Mesothelial cell of epicardium (in vitro differentiated cells): Measurements from ENCODE around the gene CEBPE. TPM values are rescaled to one million over a fixed set of nuclear protein-coding genes. Genes with fewer than 3 reads are reported as not detected.

Experiments
- DNase-seq, 2 experiments: peaks; one replicate each; pipeline ENCODE4 v3.0.0; 2021; ENCODE audit warnings: low spot score in 2 of 2; ENCODE audit not compliant: unreplicated experiment in 2 of 2
- H3K27ac Mint-ChIP-seq: 2 replicates; pipeline ENCODE4 v1.8.0; 2021; ENCODE audit warnings: mixed read lengths
- H3K27me3 Mint-ChIP-seq: 2 replicates; pipeline ENCODE4 v1.8.0; 2021; ENCODE audit warnings: low read depth, mixed read lengths
- H3K36me3 Mint-ChIP-seq: 2 replicates; pipeline ENCODE4 v1.8.0; 2021; ENCODE audit warnings: mixed read lengths
- H3K4me1 Mint-ChIP-seq: 2 replicates; pipeline ENCODE4 v1.8.0; 2021; ENCODE audit warnings: mixed read lengths
- H3K4me3 Mint-ChIP-seq: 2 replicates; pipeline ENCODE4 v1.8.0; 2021; ENCODE audit warnings: mild to moderate bottlenecking, moderate library complexity, mixed read lengths
- H3K9me3 Mint-ChIP-seq: 2 replicates; pipeline ENCODE4 v1.8.0; 2021; ENCODE audit warnings: mixed read lengths
- CTCF ChIP-seq: fragments of 200-600 bp; sonication (generic); IDR thresholded peaks from one replicate; pipeline ENCODE4 v1.5.0; 2021; ENCODE audit warnings: antibody characterized with exemption; ENCODE audit not compliant: unreplicated experiment
- total RNA-seq: library from RNA; stranded (reverse); gene quantifications from 3 replicates; pipeline ENCODE4 v1.2.1, GENCODE V29; 2021

CEBPE gene
- total RNA-seq, 1 donor from 2014 or later = not detected

- no peak overlapping the region for H3K4me3 Mint-ChIP-seq
- no peak for DNase-seq
- H3K36me3 Mint-ChIP-seq = peaks cover 35% of the 10 kb centered on the region
- no peak overlapping the region for H3K27ac Mint-ChIP-seq
- peak; percentile 63 for TF ChIP-seq CTCF
- H3K9me3 Mint-ChIP-seq = no peaks in the 10 kb centered on the region
- H3K27me3 Mint-ChIP-seq = no peaks in the 10 kb centered on the region
- H3K4me1 Mint-ChIP-seq = peaks cover 10% of the 10 kb centered on the region
These were observed 42.2 kb downstream of the CEBPE start for GRCh38 chr14:23076785-23077408.

DNA sequence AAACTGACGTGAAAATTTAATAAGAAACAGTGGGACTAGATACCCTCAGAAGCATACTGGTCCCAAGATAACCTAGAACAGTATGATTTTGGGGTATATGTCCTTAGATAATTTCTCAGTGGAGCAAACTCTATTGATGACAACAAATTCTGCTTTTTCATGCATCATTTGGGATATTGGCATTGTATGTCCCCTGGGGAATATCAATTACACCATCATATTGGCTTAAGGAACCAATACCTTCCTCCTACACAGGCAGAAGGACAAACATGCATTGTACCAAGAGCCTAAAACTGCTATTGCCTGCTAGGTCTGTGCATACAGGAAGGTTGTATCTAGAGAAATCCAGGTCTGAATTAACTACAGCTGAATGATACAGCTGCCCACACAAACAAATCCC, 44.1 kb downstream of the CEBPE start:
- no peak overlapping the region for H3K27ac Mint-ChIP-seq
- no peaks in the 10 kb centered on the region for H3K9me3 Mint-ChIP-seq
- H3K4me3 Mint-ChIP-seq = no peak overlapping the region
- H3K27me3 Mint-ChIP-seq = no peaks in the 10 kb centered on the region
- no peak for TF ChIP-seq CTCF
- peaks cover 23% of the 10 kb centered on the region for H3K4me1 Mint-ChIP-seq
- no peak for DNase-seq
- H3K36me3 Mint-ChIP-seq = peaks cover 26% of the 10 kb centered on the region

DNA sequence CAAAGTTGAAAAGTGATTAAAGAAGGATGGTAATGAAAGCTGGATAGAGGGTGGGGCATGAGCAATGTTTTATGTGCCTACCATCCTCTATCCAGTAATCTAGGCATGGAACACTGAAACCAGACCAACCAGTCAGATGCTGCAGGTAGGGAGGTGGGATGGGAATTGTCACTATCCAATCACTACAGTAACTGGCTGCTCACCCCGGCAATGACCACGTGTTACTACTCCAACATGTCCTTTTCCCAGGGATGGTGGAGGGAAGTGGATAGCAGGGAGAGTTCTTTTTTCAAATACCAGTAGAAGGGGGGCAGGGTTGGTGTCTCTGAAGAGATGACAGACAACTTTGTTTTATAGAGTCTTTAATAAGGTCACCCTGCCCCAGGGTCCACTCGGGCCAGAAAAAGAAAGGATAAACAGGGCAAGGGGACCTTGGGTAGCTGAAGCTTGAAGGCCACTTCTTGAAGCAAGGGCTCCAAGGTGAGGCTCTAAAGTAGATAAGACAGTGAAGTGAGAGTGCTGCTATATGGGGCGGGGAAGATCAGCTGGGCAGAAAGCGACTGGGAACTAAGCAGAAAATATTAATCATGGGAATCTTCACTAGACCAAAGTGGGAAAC, 47.0 kb downstream of the CEBPE start:
- Mint-ChIP-seq H3K27me3 (no peaks in the 10 kb centered on the region), H3K36me3 (peaks cover 12% of the 10 kb centered on the region)
- DNase-seq = no peak

DNA sequence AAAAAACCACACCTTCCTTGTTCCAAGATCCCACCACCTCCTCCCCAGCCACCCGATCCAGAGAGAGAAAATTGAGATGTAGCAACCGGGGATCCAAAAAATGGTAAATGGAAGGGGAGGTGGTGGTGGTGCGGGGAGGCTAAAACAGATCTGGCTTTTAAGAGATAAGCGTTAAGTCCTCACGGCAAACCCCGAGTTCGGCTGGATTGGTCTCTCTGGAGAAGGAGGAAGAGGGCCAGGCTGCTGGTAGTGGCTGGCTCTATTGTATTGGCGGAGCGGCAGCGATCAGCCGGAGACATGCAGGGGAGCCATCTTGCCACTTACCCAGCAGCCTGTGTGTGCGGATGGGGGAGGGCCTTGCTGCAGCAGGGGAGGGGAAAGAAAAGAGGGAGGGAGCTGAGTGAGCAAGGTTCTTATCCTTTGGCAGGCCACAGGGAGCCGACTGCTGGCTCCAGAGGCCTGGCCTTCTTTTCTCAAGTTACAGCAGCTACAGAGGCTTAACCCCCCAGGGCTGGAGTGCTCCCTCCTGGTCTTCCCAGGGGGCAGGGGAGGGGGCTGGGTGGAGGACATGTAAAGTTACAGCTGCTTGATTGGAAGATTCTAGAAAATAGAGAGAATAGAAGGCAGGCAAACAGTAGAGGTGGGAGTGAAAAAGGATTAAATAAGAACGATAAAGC, 47.7 kb downstream of the CEBPE start:
- Mint-ChIP-seq H3K36me3 (peaks cover 12% of the 10 kb centered on the region), H3K4me1 (peaks cover 39% of the 10 kb centered on the region)

More for the DNA sequence above, 47.0 kb downstream of the CEBPE start:
- H3K9me3 Mint-ChIP-seq = no peaks in the 10 kb centered on the region
- no peak for TF ChIP-seq CTCF
- H3K27ac Mint-ChIP-seq = peak overlapping the region; percentile 93
- H3K4me1 Mint-ChIP-seq = peaks cover 39% of the 10 kb centered on the region
- H3K4me3 Mint-ChIP-seq = peak overlapping the region; percentile 93

More for the DNA sequence above, 47.7 kb downstream of the CEBPE start:
- peak in 1 of 2 experiments; percentile 76 for DNase-seq
- TF ChIP-seq CTCF = no peak
- Mint-ChIP-seq H3K27ac (peak overlapping the region; percentile 93), H3K9me3 (no peaks in the 10 kb centered on the region), H3K27me3 (no peaks in the 10 kb centered on the region), H3K4me3 (peak overlapping the region; percentile 93)
